GM20431 (cell line): ENCODE results near the gene CCDC124.

Experiments
- in situ Hi-C: fragments of 300-500 bp; cut with MseI, MboI; formaldehyde crosslinking; loops from one replicate; pipeline ENCODE4 v1.15.0; 2020; ENCODE audit warnings: low sequenced_read_pairs; ENCODE audit not compliant: unreplicated experiment

The CCDC124 gene

DNA sequence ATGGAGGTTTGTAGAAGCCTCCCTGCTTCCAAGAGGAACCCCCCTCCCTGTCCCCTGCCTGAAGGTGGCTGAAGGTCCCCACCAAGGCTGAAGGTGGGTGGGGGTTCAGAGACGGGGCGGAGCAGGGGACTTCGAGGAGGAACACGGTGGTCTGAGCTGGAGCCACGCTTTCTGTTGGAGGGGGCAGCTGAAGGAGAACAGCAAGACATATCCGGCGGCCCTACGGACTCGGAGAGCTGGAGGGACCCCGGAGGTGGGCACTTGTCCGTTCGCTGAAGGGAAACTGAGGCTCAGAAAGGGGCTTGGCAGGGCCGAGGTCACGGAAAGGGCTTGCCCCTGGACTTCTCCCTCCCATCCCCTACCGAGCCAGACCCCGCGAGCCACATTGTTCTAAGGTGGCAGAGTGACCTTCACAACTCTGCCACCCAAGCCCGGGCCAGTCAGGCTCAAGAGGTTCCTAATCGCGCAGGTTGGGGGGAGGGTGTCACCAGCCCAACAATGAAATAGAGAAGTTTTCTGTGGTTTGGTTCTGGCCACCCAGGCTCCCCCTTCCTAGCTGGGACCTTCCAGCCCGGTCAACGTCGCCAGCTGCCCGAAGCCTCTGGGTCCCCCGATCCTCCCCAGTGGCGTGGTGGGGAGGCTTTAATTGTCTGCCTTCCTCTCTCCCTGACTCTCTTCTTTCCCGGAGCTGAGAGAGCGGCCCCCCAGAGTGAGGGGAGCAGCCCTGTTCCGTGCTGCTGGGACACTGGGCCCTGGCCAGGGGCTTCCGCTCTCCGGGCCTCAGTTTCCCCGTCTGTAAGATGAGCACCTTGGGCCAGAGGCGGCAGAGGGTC is 18.6 kb downstream of the CCDC124 start:
- in situ Hi-C loops, result loop anchor here (10.0 kb wide), 1 partner anchor 103 kb away; no protein-coding TSS in a partner anchor

DNA sequence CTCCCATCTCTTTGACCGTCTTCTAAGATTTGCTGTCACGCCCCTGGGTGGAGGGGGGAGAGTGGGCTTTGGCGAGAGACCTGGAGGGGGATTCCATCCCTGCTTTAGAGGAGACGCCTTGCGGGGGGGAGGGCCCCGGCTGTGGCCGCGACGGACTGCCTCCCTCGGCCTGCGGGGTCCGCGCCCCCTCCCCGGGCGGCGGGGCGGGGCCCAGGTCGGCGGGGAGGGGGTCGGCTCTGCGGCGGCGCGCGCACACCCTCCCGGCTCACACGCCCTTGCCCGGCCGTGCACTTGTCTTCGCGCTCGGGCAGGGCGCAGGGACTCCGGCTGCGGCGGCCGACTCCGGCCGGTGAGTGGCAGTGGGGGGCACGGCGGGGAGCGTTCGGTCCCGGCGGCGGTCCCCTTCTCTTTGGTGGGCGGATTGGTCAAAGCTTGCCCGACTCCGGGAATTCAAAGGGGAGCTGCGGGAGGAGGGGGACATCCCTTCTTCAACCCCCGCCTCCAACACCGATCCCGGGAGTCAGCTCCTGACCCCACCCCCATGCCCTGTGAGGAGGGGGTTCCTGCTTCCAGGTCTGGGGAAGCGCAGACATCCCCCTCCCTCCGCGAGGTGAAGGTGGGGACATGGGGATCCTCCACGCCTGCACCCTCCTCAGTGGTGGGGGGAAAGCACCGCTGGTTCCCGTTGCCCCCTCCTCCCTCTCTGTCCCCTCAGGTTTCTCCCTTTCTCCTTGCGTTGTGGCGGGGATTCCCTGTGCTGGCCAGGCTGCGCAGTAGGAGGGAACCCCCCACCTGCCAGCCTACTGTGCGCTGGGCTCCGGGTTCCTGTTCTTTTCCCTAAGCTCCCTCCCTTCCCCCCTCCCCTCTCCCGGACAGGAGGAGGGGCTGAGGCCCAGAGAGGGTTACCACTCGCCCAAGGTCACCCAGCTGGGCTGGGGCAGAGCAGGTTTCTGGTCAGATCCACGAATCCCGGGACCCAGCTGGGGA is 19.5 kb downstream of the CCDC124 start:
- in situ Hi-C loops, result loop anchor here (10.0 kb wide), 1 partner anchor 103 kb away; no protein-coding TSS in a partner anchor

DNA sequence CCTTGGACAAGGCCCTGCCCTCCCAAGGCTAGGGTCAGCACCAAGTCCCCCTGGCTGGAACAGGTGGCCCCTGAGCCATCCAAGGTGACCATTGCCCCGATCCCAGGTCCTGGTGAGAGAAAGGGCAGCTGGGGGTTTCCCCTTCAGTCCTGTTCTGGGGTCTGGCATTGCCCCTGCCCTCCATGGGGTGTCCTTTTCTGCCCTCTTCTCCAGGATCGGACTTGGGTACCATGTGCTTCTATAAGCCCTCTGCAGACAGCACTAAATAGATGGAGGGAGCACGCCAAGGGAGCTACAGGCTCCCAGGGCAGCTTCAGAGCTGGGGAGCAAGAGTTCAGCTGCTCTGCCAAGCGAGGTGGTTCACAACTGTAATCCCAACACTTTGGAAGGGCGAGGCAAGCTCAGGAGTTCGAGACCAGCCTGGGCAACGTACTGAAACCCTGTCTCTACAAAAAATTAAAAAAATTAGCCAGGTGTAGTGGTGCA is 20.5 kb downstream of the CCDC124 start:
- in situ Hi-C loops, result loop anchor here (10.0 kb wide), 1 partner anchor 101 kb away; no protein-coding TSS in a partner anchor

DNA sequence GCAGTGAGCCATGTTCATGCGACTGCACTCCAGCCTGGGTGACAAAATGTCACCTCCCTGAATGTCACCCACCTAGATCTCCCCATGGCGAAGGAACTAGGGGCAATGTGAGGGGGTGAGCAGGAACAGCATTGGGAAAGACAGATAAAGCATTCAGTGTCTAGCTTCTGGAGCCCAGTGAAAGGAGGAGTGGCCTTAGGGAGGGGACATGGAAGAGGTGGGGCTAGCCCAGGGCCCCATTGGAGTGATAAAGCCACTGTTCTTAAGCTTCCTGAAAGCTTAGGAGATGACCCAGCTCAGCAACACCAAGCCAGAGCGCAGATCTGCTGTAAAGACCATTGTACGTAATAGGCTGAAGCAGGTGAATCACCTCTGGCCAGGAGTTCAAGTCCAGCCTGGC is 21.1 kb downstream of the CCDC124 start:
- in situ Hi-C loops, result loop anchor here (10.0 kb wide), 1 partner anchor 101 kb away; no protein-coding TSS in a partner anchor

DNA sequence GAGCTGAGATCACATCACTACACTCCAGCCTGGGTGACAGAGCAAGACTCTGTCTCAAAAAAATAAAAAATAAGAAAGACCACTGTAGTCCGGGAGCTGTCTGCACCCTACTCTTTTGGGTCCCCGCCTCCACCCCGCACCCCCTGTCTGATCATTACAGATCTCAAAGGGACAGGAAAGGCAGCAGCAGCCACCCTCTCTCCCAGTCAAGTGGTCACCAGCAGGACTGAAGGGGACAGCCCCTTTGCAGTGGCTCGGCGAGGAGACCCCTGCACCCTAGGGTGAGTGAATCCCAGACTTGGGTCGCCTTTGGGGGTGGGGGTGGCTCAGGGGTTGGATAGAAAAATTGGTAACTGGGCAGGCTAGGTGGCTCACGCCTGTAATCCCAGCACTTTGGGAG is 21.6 kb downstream of the CCDC124 start:
- in situ Hi-C loops, result loop anchor here (10.0 kb wide), 1 partner anchor 100 kb away; no protein-coding TSS in a partner anchor

DNA sequence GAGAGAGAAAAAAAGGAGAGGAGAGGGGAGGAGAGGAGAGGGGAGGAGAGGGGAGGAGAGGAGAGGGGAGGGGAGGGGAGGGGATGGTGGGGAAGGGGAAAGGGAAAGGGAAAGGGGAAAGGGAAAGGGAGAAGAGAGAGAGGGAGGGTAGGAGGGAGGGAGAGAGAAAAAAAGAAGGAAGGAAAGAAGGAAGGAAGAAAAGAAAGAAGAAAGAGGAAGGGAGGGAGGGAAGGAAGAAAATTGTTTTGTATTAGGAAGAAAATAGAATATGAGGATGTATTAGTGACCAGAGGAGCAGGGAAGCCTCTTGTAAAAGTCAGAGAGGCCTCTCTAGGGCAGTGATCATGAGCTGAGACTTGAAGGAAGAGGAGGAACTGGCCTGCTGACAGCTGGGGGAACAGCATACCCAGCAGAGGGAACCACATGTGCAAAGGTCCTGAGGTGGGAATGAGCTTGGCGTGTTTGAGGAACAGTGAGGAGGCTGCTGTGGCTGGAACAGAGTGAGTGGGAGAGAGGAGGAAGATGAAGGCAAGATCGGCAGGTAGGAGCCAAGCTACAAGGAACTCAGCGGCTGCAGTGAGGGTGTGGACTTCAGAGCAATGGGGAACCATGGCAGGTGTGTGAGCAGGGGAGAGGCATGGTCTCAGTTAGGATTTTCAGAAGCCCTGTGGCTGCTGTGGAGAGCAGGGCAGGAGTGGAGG is 24.5 kb downstream of the CCDC124 start:
- in situ Hi-C loops, result loop anchor here (10.0 kb wide), 1 partner anchor 98 kb away; no protein-coding TSS in a partner anchor

DNA sequence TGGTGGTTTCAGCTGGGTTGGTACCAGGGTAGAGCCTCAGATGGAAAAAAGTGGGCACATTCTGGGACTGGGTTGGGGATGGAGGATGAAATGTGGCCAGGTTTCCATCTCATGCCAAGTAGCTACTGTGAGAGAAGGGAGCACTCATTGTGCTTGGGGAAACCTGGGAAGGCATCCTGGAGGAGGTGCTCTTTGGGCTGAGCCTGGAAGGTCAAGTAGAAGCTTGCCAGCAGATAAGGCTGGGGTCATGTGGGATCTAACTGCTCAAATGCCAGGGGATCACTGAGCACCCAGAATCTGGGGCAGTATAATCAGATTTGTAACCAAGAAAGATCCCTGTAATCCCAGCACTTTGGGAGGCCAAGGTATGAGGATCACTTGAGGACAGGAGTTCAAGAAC is 25.1 kb downstream of the CCDC124 start:
- in situ Hi-C loops, result loop anchor here (10.0 kb wide), 1 partner anchor 97 kb away; no protein-coding TSS in a partner anchor

DNA sequence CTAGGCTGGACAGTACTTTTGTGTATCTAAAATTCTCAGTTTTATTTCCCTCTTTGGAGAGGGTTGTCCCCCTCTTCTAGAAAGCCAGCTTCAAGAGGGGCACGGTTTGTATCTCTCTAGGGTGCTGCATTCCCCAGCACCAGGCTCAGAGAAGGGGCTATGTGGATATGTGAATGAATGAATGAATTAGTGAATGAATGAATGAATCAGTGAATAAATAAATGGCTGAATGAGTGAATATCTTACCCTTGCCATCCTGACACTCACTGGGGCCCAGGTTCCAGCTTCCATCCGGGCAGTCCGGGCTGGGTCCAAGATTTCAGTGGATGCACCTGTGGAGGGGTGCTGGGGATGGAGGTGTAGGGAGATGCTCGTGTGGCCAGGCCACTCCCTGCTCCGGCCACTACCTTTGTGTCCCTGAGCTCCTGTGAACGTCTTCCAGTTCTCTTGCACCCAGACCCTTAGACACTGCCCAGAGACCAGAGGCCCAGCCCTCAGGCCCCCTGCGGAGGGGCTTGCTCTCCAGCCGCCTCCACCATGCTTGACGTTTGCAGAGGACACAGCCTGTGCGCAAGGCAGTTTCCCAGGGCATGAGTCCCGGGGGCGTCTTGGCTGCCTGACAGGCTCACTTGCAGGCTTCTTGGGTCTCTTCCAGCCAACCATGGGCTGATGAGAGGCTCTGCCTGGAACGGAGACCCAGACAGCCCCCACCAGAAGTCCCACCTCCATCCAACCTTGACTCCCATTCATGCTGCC is 31.3 kb downstream of the CCDC124 start:
- in situ Hi-C loops, result no loop called here

DNA sequence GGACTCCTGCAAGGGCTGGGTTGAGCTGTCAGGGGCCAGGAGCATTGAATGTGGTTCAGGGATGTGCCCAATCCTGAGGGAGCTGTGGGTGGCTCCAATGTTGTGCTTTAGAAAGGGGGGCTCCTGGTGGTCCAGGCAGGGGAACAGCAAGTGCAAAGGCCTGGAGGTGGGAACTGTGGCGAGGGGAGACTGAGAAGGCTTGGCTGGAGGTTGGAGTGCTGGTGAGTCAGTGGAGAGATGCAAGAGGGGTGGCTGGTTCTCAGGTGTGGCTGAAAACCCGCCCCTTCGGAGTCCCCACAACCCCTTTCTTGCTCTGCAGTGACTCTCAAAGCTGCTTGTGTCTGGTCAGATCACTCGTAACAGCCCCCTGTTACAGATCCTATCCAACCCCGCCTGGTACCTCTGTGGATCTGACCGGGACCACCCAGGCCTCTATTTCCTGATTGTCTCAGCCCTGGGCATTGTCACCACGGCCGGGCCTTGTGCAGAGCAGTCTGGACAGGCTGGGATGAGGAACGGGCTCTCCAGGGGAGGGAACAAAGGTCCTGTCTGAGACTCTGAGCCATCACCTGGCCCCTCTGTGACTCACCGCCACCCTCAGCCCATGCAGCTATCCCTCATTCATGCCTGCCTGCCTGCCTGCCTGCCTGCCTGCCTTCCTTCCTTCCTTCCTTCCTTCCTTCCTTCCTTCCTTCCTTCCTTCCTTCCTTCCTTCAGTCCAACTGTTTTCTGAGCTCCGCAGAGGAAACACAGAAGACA is 32.7 kb downstream of the CCDC124 start:
- in situ Hi-C loops, result no loop called here

DNA sequence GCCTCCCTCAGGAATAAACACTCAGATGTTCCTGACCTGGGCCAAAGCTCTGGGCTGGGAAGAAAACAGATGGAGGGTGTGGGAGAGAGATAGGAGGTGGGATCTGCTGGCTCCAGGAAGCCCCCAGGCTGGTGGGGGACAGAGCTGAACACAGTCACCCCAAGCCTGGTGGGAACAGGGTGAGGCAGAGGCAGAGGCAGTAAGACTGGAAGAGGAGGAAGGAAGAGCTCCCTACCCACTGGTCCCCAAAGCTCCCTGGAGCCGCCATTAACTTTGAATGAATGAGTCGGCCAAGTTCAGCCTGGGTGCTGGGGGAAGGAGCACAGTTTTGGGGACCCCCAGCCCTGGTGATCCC is 33.3 kb downstream of the CCDC124 start:
- in situ Hi-C loops, result no loop called here

DNA sequence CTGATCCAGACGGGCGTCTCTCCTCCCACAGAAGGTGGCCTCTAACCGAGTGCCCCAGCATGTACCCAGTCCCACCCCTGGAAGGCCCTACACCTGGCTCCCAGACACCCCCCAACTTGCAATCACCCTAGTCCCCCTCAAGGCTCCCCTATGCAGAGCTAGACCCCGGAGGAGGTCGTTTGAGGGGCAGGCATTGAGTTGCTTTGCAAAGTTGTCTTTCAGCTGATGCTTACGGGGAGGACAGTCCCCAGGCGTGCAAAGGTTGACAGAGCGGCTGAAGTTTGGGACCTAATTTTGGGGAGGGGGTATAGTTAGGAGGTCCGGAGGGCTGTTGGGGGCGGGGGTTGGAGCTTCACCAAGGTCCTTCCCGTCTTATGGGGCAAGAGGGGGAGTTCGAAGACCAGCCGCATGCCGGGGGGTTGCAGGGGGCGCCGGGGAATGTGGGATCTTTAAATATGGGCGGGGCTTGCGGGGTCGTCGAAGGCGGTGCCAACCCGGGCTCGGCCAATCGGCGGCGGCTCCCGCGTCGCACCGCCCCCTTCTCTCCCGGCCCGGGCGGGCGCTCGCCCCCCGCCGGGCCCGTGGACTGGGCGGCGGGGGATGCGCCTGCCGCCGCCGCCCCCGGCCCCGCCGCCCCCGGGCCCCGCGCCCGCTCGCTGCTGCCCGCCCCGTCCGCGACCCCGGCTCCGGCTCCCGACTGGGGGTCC is 33.9 kb downstream of the CCDC124 start, which contains the start of gene KCNN1:
Gene KCNN1 (plus strand): TSS at position 558 of the 707 bp plus-strand sequence. CDS start 6,782 bp downstream, outside the sequence.
- in situ Hi-C loops, result no loop called here

DNA sequence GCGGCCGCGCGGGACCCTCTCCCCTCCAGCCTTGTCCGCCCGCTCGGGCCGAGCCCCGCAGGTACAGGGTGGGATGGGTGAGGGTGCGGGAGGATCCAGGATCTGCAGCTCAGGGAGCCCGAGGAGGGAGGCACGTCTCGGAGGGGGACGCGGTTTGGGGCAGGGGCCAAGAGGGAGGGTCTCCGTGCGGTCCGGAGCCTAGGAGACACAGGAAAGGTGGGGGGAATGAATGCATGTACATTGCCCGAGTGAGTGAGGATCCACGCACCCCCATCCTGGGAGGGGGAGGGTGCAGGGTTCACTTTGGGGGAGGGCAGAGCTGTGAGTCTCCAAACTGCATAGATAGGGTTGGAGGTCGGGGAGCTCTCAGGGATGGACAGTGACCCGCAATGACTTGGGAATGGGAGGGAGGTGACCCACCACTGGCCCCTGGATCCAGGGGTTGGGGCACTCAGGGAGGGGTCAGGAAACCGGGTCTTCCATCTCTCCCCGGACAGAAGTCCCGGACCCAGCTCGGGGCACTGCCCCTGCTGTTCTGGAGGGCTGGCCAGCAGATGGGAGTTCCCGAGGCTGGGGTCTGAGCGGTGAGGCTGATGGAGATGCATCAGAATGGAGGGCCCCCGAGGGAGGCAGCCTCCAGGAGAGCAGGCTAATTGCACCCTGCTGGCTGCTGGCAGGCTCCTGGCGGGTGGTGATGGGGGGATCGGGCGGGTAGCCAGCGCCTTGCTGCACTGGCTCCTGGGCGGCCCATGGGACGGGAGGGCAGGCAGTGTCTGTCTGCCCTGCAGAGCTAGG is 34.6 kb downstream of the CCDC124 start:
- in situ Hi-C loops, result no loop called here

DNA sequence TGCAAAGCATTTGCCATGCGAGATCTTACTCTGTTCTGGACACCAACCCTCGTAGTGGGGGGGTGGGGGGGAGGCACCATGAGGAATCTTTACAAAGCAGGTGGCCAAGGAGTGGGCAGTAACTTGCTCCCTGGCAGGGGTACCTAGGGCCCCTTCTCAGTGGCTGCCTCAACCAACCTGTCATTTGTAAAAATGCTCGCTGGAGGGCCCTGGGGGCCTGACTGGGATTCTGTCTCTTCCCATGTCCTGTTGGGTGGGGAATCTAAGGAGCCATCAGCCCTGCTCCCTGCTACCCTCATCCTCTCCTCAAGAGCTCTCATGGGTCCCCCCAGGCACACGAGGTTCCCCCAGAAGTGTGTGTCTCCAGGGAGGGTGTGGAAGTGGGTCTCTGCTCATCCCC is 35.5 kb downstream of the CCDC124 start:
- in situ Hi-C loops, result no loop called here

DNA sequence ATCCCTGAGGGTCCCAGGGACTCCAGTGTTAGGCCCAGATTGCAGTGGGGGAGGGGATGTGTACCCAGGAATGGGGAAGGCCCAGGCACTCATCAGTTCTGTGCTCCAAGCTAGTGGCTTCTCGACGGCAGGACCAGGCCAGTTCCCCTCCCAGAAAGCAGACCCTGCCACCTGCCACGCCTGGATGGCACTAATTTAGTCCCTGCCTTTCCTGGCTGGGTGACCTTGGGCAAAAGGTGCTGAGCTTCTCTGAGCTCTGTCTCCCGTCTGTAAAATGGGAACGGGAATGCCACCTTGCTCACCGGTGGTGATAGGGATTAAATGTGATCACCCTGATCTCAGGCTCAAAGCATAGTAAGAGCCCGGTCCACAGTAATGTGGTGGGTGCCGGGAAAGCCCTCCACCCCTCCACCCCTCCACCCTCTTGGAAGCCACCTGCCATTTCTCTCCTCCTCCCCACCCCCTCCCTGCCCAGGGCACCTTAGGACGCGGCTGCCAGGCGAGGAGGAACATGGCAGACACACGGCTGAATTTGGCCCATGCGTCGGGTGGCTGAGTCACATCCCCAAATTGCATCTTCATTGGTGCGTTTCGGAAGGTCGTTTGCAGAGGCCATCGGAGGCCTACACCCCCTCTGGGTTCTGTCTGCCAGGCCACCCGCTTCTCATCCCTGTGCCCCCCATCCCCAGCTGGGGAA is 36.4 kb downstream of the CCDC124 start:
- in situ Hi-C loops, result no loop called here

DNA sequence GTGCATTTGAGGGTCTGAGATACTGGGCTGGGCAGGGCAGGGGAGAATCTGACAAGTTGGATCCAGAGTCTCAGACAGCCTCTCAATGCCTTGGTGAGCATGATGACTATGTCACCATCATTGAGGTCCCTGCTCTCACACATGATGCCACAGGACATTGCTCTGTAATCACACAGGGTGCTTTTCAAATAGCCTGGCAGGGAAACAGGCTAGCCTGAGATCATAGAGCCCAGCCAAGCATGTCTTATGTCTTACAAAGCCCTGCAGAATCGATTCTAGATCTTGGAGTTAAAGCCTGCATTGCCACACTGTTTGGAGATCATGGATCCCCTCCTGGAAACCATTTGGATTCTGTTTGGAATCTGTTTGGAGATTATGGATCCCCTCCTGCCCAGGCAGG is 39.4 kb downstream of the CCDC124 start:
- in situ Hi-C loops, result no loop called here

DNA sequence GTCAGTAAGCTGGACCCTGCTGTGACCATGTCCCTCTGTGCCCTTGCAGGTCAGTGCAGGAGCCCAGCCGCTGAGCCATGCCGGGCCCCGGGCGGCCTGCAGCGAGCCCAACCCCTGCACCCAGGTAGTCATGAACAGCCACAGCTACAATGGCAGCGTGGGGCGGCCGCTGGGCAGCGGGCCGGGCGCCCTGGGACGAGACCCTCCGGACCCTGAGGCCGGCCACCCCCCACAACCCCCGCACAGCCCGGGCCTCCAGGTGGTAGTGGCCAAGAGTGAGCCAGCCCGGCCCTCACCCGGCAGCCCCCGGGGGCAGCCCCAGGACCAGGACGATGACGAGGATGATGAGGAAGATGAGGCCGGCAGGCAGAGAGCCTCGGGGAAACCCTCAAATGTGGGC is 40.9 kb downstream of the CCDC124 start:
- in situ Hi-C loops, result no loop called here
